Endometrium (tissue), 2 donors: ENCODE data around the gene RAD23A.
"Not testable (repeated sequence)": the region's sequence is repeated elsewhere in the genome, so short reads cannot be mapped to it uniquely, and the experiment has no call there.

Source experiments
- FAIRE-seq: peaks from 2 replicates; lab custom pipeline; 2012; peaks lifted over from hg19 to GRCh38; lab: Jason Lieb, UNC
- donor health status: control.
- donor health status: control.

RAD23A gene

DNA sequence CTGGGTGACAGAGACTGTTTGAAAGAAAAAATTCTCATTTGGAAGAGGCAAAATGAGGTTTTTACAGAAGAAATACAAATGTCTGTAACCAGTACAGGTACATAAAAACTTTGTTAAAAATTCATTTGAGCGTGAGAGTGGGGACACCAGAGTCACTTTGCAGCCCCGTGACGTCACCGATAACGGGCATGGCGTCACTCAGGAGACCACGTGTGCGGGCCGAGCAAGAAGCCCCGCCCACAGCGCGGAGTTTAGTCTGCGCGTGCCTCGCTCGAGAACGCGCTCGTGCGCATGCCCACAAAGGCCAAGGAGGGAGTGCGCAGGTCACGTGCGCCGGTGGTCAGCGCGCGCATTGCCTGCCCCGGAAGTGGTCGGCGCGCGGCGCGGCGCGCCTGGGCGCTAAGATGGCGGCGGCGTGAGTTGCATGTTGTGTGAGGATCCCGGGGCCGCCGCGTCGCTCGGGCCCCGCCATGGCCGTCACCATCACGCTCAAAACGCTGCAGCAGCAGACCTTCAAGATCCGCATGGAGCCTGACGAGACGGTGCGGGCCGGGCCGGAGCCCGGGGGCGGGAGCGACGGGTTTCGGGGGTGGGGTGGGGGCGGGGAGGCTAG is at the start of gene RAD23A:
Gene RAD23A (plus strand): TSS at position 384 of the 613 bp plus-strand sequence. CDS start 87 bp downstream, at position 471.
- peak; percentile 23 for FAIRE-seq

DNA sequence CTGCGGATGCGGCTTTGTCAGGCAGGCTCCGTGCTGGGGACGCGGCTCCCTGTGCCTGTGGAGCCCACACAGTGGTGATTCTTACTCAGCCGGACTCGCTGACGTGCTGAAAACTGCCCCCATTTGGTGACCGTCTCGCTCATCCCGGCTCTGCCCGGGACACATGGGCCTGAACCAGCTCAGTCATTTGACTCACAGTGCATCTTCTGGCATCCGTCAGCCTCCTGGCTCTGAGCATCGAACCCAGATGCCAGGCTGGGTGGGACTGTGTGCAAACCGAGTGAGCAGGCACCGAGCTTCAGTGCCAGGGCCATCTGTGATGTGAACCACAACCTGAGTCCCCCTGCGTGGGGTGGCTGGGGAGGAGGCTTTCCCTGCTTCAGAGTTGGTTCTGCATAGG is 49.2 kb upstream of the RAD23A start:
- no peak for FAIRE-seq

DNA sequence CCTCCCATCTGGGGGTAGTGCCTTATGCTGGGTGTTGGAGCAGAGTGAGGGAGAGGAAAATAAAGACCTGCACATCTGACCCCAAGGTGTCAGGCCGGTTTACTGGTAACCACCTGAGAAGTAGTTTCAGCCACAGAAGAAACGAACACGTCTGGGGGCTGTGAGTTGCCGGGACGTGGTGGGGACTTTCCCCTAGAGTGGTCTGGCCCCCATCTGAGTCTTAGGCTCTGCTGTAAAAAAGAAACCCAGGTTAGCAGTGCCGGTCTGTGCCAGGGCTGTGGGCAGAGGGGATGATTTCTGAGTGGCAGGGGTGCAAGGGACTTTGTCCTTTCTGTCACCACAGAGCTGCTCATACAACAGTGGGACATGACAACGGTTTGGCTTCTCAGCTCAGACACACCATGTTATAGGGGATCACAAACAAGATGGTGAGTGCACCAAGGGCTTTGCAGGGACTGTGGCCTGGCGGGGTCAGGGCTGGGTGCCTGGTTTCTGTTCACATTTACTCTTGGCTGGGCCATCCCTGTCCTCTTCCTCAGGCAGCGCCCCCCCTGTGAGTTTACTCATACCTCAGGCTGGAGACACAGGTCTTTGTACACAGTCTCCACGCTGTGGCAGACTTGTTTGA is 45.7 kb upstream of the RAD23A start:
- no peak for FAIRE-seq

DNA sequence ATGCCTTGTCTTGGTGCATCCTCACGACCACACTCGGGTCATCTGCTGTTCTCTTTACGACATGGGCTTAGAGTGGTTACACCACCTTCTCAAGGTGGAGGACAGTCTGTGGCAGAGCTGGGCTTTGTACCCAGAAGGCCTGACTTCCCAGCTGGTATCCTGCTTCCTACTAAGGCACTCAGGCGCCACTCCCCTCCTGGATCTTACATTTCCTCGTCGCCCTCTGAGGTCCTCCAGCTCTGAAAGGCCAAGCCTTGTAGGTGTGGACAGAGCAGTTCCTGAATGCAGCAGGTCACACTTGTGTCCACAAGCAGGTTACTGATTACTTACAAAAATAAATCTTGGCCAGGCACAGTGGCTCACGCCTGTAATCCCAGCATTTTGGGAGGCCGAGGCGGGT is 38.5 kb upstream of the RAD23A start:
- FAIRE-seq = no peak

DNA sequence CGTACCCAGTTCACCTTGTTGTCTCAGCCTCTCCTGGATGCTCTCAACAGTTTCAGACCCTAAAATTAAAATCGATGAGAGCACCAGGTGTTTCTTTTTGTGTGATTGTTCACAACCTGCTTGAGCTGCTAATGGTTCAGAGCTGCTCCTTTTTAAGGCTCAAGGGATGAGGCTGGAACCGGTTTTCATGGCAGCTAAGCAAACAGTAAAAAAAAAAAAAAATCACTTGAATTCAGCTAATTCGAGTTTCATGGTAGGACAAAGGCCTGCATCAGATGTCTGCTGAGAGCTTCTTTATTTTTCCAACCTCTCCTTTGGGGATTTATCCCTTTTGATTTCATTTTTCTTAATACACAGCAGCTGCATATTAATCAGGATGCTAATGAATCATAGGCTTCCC is 33.1 kb upstream of the RAD23A start:
- no peak for FAIRE-seq

DNA sequence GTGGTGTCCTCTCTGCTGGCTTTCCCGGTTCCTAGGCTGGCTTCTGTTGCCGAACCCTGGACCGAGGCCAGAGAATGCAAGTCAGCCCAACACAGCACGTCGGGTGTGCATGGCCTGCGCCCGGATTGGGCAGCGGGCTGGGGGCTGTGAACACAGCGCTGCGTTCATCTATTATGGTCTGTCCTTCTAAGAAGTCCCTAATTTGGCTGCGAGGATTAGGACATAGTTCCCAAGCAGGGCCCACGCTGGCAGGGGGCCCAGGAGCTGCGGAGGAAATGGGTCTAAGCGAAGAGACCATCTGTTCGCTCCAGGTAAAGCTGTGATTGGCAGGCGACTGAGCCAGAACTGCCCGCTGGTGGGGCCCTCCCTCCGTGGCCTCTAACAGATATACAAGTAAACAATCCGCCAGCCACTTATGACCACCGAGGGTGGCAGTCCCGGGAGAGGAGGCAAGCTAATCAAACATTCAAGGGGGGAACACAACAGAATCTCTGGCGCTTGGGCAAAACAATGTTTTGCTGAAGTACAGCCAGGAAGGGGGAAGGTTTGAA is 32.6 kb upstream of the RAD23A start:
- FAIRE-seq = no peak

GRCh38 chr19:12913851-12914690 is 31.6 kb upstream of the RAD23A start:
- FAIRE-seq = no peak

DNA sequence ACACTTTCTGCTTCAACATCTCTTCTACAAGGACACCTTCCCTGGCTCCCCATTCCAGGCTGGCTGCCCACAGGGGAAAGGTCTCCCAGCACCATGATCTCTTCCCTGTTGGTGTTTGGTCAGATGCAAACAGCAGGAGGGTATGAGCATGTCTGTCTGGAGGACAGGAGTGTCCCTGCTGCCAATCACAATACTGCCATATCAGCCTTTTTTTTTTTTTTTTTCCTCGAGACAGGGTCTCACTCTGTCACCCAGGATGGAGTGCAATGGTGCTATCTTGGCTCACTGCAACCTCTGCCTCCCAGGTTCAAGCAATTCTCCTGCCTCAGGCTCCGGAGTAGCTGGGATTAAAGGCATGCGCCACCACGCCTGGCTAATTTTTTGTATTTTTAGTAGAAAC is 29.8 kb upstream of the RAD23A start:
- not testable (repeated sequence) for FAIRE-seq

GRCh38 chr19:12918253-12918652 is 27.4 kb upstream of the RAD23A start:
- FAIRE-seq = no peak

- no peak for FAIRE-seq
Measured at GRCh38 chr19:12921047-12921446, 24.6 kb upstream of the RAD23A start.

- no peak for FAIRE-seq
Measured at GRCh38 chr19:12922959-12923358, 22.7 kb upstream of the RAD23A start.

- FAIRE-seq = no peak
Measured at GRCh38 chr19:12924621-12925310, 20.9 kb upstream of the RAD23A start.

GRCh38 chr19:12930002-12930645 is 15.5 kb upstream of the RAD23A start:
- no peak for FAIRE-seq

GRCh38 chr19:12932392-12933286 is 13.0 kb upstream of the RAD23A start:
- FAIRE-seq = no peak

- FAIRE-seq = no peak
Measured at GRCh38 chr19:12933287-12934072, 12.2 kb upstream of the RAD23A start, which contains the start of gene FARSA. Gene FARSA (minus strand): TSS chr19:12933711. CDS start chr19:12933696, 15 bp downstream.

DNA sequence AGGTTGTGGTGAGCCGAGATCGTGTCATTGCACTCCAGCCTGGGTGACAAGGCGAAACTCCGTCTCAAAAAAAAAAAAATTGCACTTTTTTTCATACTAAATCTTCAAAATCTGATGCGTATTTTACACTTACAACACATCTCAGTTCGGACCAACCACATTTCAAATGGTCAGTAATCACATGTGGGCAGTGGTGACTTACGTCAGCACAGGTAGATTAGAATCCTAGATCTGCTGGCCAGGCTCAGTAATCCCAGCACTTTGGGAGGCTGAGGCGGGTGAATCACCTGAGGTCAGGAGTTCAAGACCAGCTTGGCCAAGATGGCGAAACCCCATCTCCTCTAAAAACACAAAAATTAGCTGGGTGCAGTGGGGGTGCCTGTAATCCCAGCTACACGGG is 10.6 kb upstream of the RAD23A start:
- no peak for FAIRE-seq

DNA sequence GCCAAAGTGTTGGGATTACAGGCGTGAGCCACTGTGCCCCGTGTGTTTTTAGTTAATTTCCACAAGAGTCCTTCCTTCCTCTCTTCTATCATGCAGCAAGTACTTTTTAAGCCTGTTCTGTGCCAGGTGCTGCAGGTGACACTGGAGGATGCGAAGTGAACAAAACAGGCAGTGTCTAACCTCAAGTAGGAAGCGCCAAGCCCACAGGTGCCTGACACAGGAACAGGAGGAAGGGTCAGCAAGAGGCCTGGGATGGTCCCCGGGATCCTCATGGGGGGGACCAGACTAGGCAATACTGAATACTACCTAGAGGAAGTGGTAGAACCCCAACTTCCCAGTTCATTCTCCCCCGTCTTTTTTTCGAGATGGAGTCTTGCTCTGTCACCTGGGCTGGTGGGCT is 9.1 kb upstream of the RAD23A start:
- FAIRE-seq = no peak

GRCh38 chr19:12937093-12937926 is 8.4 kb upstream of the RAD23A start:
- FAIRE-seq = no peak
